H1 (cell line): ENCODE measurements around the gene TPPP. TPM values are rescaled to one million over a fixed set of nuclear protein-coding genes. Genes with fewer than 3 reads are reported as not detected.
"Not testable (repeated sequence)": the region's sequence is repeated elsewhere in the genome, so short reads cannot be mapped to it uniquely, and the experiment has no call there.

Experiments
- CTCF ChIA-PET: fragments of 300-600 bp; sonication (Branson Sonifier 250); formaldehyde crosslinking; loops from one replicate; lab custom pipeline; 2021; ENCODE audit not compliant: partially characterized antibody; lab: Charles Lee
- POLR2A ChIA-PET: fragments of 300-600 bp; sonication (Branson Sonifier 250); formaldehyde crosslinking; loops from one replicate; lab custom pipeline; 2021; ENCODE audit warnings: inconsistent platforms; ENCODE audit not compliant: partially characterized antibody; lab: Charles Lee
- DNase-seq, 2 experiments: peaks; one replicate each; pipeline versions ENCODE4 v3.0.0 to v3.0.0-alpha.2; 2010 to 2022; ENCODE audit warnings: low spot score in 2 of 2, low read depth in 1 of 2, mixed read lengths in 1 of 2
- FAIRE-seq: peaks from 2 replicates; lab custom pipeline; 2011; peaks lifted over from hg19 to GRCh38; lab: Jason Lieb, UNC
- H2AFZ ChIP-seq: 2 replicates; pipeline ENCODE4 v1.8.1; 2012; ENCODE audit warnings: low read length, inconsistent platforms
- H2AK5ac ChIP-seq: 2 replicates; pipeline ENCODE4 v1.6.1; 2013; ENCODE audit warnings: low read depth, low read length
- H2BK120ac ChIP-seq: replicated peaks from 2 replicates; pipeline ENCODE3; 2013; ENCODE audit warnings: low read depth, low read length, inconsistent platforms
- H2BK12ac ChIP-seq: 2 replicates; pipeline ENCODE4 v1.6.1; 2013; ENCODE audit warnings: low read depth, low read length
- H2BK15ac ChIP-seq: 2 replicates; pipeline ENCODE4 v1.6.1; 2013; ENCODE audit warnings: low read length
- H2BK20ac ChIP-seq: 2 replicates; pipeline ENCODE4 v1.6.1; 2013; ENCODE audit warnings: low read length
- H2BK5ac ChIP-seq: 2 replicates; pipeline ENCODE4 v1.6.1; 2013; ENCODE audit warnings: low read depth, low read length
- H3K14ac ChIP-seq: 2 replicates; pipeline ENCODE4 v1.6.1; 2013; ENCODE audit warnings: inconsistent platforms; ENCODE audit not compliant: insufficient read length
- H3K18ac ChIP-seq: 2 replicates; pipeline ENCODE4 v1.6.1; 2013; ENCODE audit warnings: low read length; ENCODE audit errors: extremely low read depth
- H3K23ac ChIP-seq: 2 replicates; pipeline ENCODE4 v1.6.1; 2013; ENCODE audit warnings: inconsistent platforms; ENCODE audit not compliant: insufficient read length
- H3K23me2 ChIP-seq: 2 replicates; pipeline ENCODE4 v1.6.1; 2013; ENCODE audit warnings: low read depth, low read length
- H3K27ac ChIP-seq: 2 replicates; pipeline ENCODE4 v1.6.1; 2011; ENCODE audit warnings: low read depth, low read length, inconsistent platforms
- H3K27me3 ChIP-seq, 4 experiments: replicated peaks in 1 of 4; 1 replicate in 1 of 4; 2 replicates in 3 of 4; pipeline versions ENCODE4 v1.6.1 to v1.8.1; 2011 to 2013; ENCODE audit warnings: low read length in 3 of 4, mild to moderate bottlenecking in 3 of 4, inconsistent platforms in 2 of 4, mixed read lengths in 2 of 4, moderate library complexity in 1 of 4; ENCODE audit not compliant: control insufficient read depth in 3 of 4, insufficient read depth in 3 of 4; ENCODE audit errors: extremely low read depth in 1 of 4
- H3K36me3 ChIP-seq, 4 experiments: 2 replicates each; pipeline versions ENCODE4 v1.6.1 to v1.8.1; 2011 to 2013; ENCODE audit warnings: mild to moderate bottlenecking in 4 of 4, low read length in 3 of 4, moderate library complexity in 2 of 4, control low read depth in 1 of 4, inconsistent platforms in 1 of 4; ENCODE audit not compliant: insufficient read depth in 4 of 4, control insufficient read depth in 2 of 4
- H3K4ac ChIP-seq: replicated peaks from 2 replicates; pipeline ENCODE3; 2013; ENCODE audit warnings: low read length, low read depth, mixed read lengths, inconsistent platforms; ENCODE audit not compliant: insufficient read length
- H3K4me1 ChIP-seq, 4 experiments: replicated peaks in 1 of 4; 1 replicate in 1 of 4; 2 replicates in 3 of 4; pipeline versions ENCODE4 v1.6.1 to v1.8.1; 2011 to 2013; ENCODE audit warnings: low read length in 3 of 4, inconsistent platforms in 2 of 4, mixed read lengths in 1 of 4; ENCODE audit not compliant: insufficient read depth in 4 of 4, control insufficient read depth in 3 of 4
- H3K4me2 ChIP-seq, 2 experiments: 2 replicates each; pipeline versions ENCODE4 v1.6.1 to v1.8.1; 2011 to 2013; ENCODE audit warnings: low read depth in 2 of 2, low read length in 2 of 2, control low read depth in 1 of 2, inconsistent platforms in 1 of 2, mild to moderate bottlenecking in 1 of 2; ENCODE audit not compliant: insufficient read depth in 1 of 2
- H3K4me3 ChIP-seq, 4 experiments: fragments of 200-600, 300-600 bp in 1 of 4; sonication (generic), shearing (Covaris generic), sonication (Bioruptor Twin) in 1 of 4; 2 replicates each; pipeline versions ENCODE4 v1.5.1 to v1.8.1; 2011 to 2016; ENCODE audit warnings: low read length in 4 of 4, low read depth in 3 of 4, control low read depth in 2 of 4, inconsistent platforms in 2 of 4, mild to moderate bottlenecking in 2 of 4, mixed read lengths in 1 of 4, moderate library complexity in 1 of 4; ENCODE audit not compliant: insufficient read depth in 2 of 4; ENCODE audit errors: extremely low read depth in 1 of 4
- H3K56ac ChIP-seq: replicated peaks from 2 replicates; pipeline ENCODE3; 2013; ENCODE audit warnings: low read depth, mild to moderate bottlenecking, mixed read lengths, low read length, inconsistent platforms; ENCODE audit not compliant: insufficient read length
- H3K79me1 ChIP-seq: 2 replicates; pipeline ENCODE4 v1.6.1; 2013; ENCODE audit warnings: low read depth, low read length, control low read depth
- H3K79me2 ChIP-seq, 2 experiments: 2 replicates each; pipeline versions ENCODE4 v1.6.1 to v1.8.1; 2012 to 2013; ENCODE audit warnings: low read length in 2 of 2, mild to moderate bottlenecking in 2 of 2, inconsistent platforms in 1 of 2; ENCODE audit not compliant: insufficient read depth in 2 of 2, control insufficient read depth in 1 of 2
- H3K9ac ChIP-seq, 4 experiments: replicated peaks in 1 of 4; 1 replicate in 1 of 4; 2 replicates in 3 of 4; pipeline versions ENCODE4 v1.6.1 to v1.8.1; 2011 to 2013; ENCODE audit warnings: low read depth in 3 of 4, low read length in 3 of 4, control low read depth in 2 of 4, mild to moderate bottlenecking in 2 of 4, moderate library complexity in 2 of 4, inconsistent platforms in 1 of 4; ENCODE audit errors: extremely low read depth in 1 of 4
- H3K9me3 ChIP-seq, 2 experiments: 2 replicates each; pipeline versions ENCODE4 v1.6.1 to v1.8.1; 2012 to 2013; ENCODE audit warnings: mild to moderate bottlenecking in 2 of 2, moderate library complexity in 2 of 2, control low read depth in 1 of 2, inconsistent platforms in 1 of 2, low read depth in 1 of 2, low read length in 1 of 2, mixed read lengths in 1 of 2; ENCODE audit not compliant: insufficient read depth in 2 of 2
- H4K20me1 ChIP-seq, 2 experiments: replicated peaks in 1 of 2; 2 replicates each; pipeline versions ENCODE3 to v1.8.1; 2011 to 2013; ENCODE audit warnings: inconsistent platforms in 2 of 2, low read length in 2 of 2, mild to moderate bottlenecking in 1 of 2; ENCODE audit not compliant: insufficient read depth in 2 of 2, control insufficient read depth in 1 of 2
- H4K5ac ChIP-seq: 2 replicates; pipeline ENCODE4 v1.6.1; 2013; ENCODE audit warnings: low read length, low read depth, mixed read lengths, inconsistent platforms; ENCODE audit not compliant: insufficient read length
- H4K8ac ChIP-seq: 2 replicates; pipeline ENCODE4 v1.8.0; 2013; ENCODE audit warnings: mild to moderate bottlenecking, moderate library complexity, low read length, inconsistent platforms; ENCODE audit not compliant: insufficient read depth; ENCODE audit errors: extremely low read depth
- H4K91ac ChIP-seq: replicated peaks from 2 replicates; pipeline ENCODE3; 2013; ENCODE audit warnings: low read length, mixed read lengths, inconsistent platforms; ENCODE audit not compliant: insufficient read length
- WGBS, 2 experiments: shearing (Covaris generic) in 1 of 2; methylation state at CpG; one replicate each; pipeline versions ENCODE4 v1.1.6 to v1.1.7; 2013 to 2015; ENCODE audit warnings: low lambda C conversion rate in 2 of 2, mixed read lengths in 2 of 2, inconsistent platforms in 1 of 2, low coverage in 1 of 2, missing lambda C conversion rate in 1 of 2; ENCODE audit not compliant: insufficient replicate concordance in 2 of 2, insufficient coverage in 1 of 2, insufficient read length in 1 of 2; ENCODE audit errors: extremely low coverage in 1 of 2, missing lambda C conversion rate in 1 of 2; 5-methylcytosine and 5-hydroxymethylcytosine counted together
- polyA plus RNA-seq, 7 experiments: library from polyadenylated mRNA; depleted of rRNA in 3 of 7; stranded (reverse) in 5 of 7; unstranded in 2 of 7; fragments of >200 nt in 5 of 7; fragments of 200-250 nt in 2 of 7; gene quantifications; 1 replicate in 5 of 7; 2 replicates in 1 of 7; 4 replicates in 1 of 7; pipeline versions ENCODE4 v1.2.1 to v1.2.3, GENCODE V29; 2011 to 2013; ENCODE audit warnings: missing spikeins in 2 of 7, mixed read lengths in 2 of 7
- total RNA-seq: library from RNA; stranded (reverse); fragmentation: NEBNext Ultra II Directional; extraction: Animal tissue kit (Norgen Biotek cat#: 25700); gene quantifications from 2 replicates; pipeline ENCODE4 v1.2.1, GENCODE V29; 2021

The TPPP gene
- total and polyA plus RNA-seq, 2 of the 8 experiments (the other 6 are each of a cell fraction or from before 2014, with no cell fraction given), result 0.36 to 0.93 TPM

GRCh38 chr5:708848-709517 lies 15.8 kb upstream of the TPPP start:
- WGBS, 2 experiments, result 90% methylated on average over 2 of the region's 3 CpGs; no CpG with 5 or more reads in 1 of the 2 experiments
- H3K4me3 ChIP-seq, CTCF ChIA-PET, H3K4ac ChIP-seq, H4K8ac ChIP-seq, H3K27me3 ChIP-seq, H2BK15ac ChIP-seq, H3K56ac ChIP-seq, H4K20me1 ChIP-seq, DNase-seq, H3K4me2 ChIP-seq, H2BK20ac ChIP-seq, H2BK120ac ChIP-seq, H3K27ac ChIP-seq, FAIRE-seq, H4K91ac ChIP-seq, H3K4me1 ChIP-seq, H2AFZ ChIP-seq, H3K23me2 ChIP-seq, H3K23ac ChIP-seq, H3K18ac ChIP-seq, H2AK5ac ChIP-seq, H4K5ac ChIP-seq, H2BK5ac ChIP-seq, H3K36me3 ChIP-seq, H3K79me2 ChIP-seq, H3K9ac ChIP-seq, POLR2A ChIA-PET, H2BK12ac ChIP-seq, H3K79me1 ChIP-seq, H3K14ac ChIP-seq: not testable (repeated sequence)
- peaks cover 6 to 11% of the 10 kb centered on the region in 2 experiments for H3K9me3 ChIP-seq

- H3K4me3 ChIP-seq, H4K5ac ChIP-seq, H3K27me3 ChIP-seq, H3K23ac ChIP-seq, FAIRE-seq, H3K4ac ChIP-seq, DNase-seq, H2BK120ac ChIP-seq, H3K23me2 ChIP-seq, H3K9ac ChIP-seq, H4K91ac ChIP-seq, H3K36me3 ChIP-seq, H2BK15ac ChIP-seq, CTCF ChIA-PET, H3K4me2 ChIP-seq, H3K79me1 ChIP-seq, H3K56ac ChIP-seq, H2AK5ac ChIP-seq, H4K8ac ChIP-seq, H2BK12ac ChIP-seq, H3K4me1 ChIP-seq, H3K27ac ChIP-seq, H2BK20ac ChIP-seq, H3K14ac ChIP-seq, H4K20me1 ChIP-seq, POLR2A ChIA-PET, H2BK5ac ChIP-seq, H2AFZ ChIP-seq, H3K79me2 ChIP-seq, H3K18ac ChIP-seq: not testable (repeated sequence)
- H3K9me3 ChIP-seq, result peaks cover 6 to 11% of the 10 kb centered on the region in 2 experiments
- WGBS, 2 experiments, result 89% methylated on average over 4 of the region's 4 CpGs; no CpG with 5 or more reads in 1 of the 2 experiments
Measured at GRCh38 chr5:708374-708773, 15.2 kb upstream of the TPPP start.
